Peyer's patch (tissue), 4 donors: ENCODE measurements around the gene MYO3B. TPM values are rescaled to one million over a fixed set of nuclear protein-coding genes. Genes with fewer than 3 reads are reported as not detected.
"Not testable (repeated sequence)": the region's sequence is repeated elsewhere in the genome, so short reads cannot be mapped to it uniquely, and the experiment has no call there.

Experiments
- DNase-seq, 3 donors: peaks; one replicate each; pipeline ENCODE4 v3.0.0-alpha.2; 2017 to 2019
- H3K27ac ChIP-seq, 4 donors: fragments of 200-600 bp; sonication (generic); one replicate each; pipeline ENCODE4 v1.5.1; 2016 to 2019
- H3K27me3 ChIP-seq, 2 donors: fragments of 200-600 bp; sonication (generic); one replicate each; pipeline ENCODE4 v1.5.1; 2019
- H3K36me3 ChIP-seq, 3 donors: fragments of 200-600 bp; sonication (generic); one replicate each; pipeline ENCODE4 v1.5.1; 2016 to 2019
- H3K4me1 ChIP-seq, 4 donors: fragments of 200-600 bp; sonication (generic); one replicate each; pipeline ENCODE4 v1.5.1; 2016 to 2019
- H3K4me3 ChIP-seq, 4 donors: fragments of 200-600 bp; sonication (generic); 1 replicate in 3 of 4; 2 replicates in 1 of 4; pipeline ENCODE4 v1.5.1; 2016 to 2019; ENCODE audit warnings: mild to moderate bottlenecking in 1 of 4
- H3K9me3 ChIP-seq, 4 donors: fragments of 200-600 bp; sonication (generic); one replicate each; pipeline ENCODE4 v1.5.1; 2016 to 2019; ENCODE audit warnings: mild to moderate bottlenecking in 1 of 4
- POLR2A ChIP-seq, 2 donors: fragments of 450-650 bp; IDR thresholded peaks; one replicate each; pipeline ENCODE4 v1.5.1; 2017; ENCODE audit warnings: antibody characterized with exemption in 2 of 2, mild to moderate bottlenecking in 2 of 2, moderate library complexity in 2 of 2
- total RNA-seq, 4 donors: library from RNA; depleted of rRNA; stranded (reverse); fragments of >200 nt; gene quantifications; one replicate each; pipeline ENCODE4 v1.1.0, GENCODE V29; 2016
- TF ChIP-seq, protein P1 (sequence below), 6 experiments: fragments of 450-650 bp in 4 of 6; fragments of 200-600 bp in 2 of 6; sonication (generic) in 1 of 6; IDR thresholded peaks; one replicate each; pipeline ENCODE4 v1.5.1; 2017 to 2019; ENCODE audit warnings: antibody characterized with exemption in 6 of 6, mild to moderate bottlenecking in 3 of 6, moderate library complexity in 1 of 6

MYO3B gene
- total RNA-seq, 4 donors from 2014 or later = not detected

DNA sequence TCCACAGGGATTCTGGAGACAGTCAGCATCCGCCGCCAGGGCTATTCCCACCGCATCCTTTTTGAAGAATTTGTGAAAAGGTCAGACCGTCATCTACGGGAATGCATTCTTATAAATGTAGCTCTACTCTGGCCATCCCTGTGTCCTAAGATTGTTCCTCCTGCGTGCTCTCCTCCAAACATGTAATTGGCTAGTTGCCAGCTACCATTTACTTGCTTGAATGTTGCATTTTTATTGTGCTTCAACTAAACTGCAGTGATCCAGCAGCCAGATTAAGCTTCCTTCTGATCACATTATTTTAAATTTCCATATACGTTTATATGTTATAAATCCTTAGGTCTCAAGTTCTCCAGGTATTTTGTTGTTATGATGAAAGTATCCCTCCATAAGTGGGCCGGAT is 288.7 kb downstream of the MYO3B start:
- Histone ChIP-seq H3K9me3 (no peaks in the 10 kb centered on the region), H3K27ac (no peak overlapping the region), H3K27me3 (no peaks in the 10 kb centered on the region), H3K4me3 (no peak overlapping the region), H3K36me3 (no peaks in the 10 kb centered on the region), H3K4me1 (no peaks in the 10 kb centered on the region)
- no peak for DNase-seq
- TF ChIP-seq, protein P1, sequence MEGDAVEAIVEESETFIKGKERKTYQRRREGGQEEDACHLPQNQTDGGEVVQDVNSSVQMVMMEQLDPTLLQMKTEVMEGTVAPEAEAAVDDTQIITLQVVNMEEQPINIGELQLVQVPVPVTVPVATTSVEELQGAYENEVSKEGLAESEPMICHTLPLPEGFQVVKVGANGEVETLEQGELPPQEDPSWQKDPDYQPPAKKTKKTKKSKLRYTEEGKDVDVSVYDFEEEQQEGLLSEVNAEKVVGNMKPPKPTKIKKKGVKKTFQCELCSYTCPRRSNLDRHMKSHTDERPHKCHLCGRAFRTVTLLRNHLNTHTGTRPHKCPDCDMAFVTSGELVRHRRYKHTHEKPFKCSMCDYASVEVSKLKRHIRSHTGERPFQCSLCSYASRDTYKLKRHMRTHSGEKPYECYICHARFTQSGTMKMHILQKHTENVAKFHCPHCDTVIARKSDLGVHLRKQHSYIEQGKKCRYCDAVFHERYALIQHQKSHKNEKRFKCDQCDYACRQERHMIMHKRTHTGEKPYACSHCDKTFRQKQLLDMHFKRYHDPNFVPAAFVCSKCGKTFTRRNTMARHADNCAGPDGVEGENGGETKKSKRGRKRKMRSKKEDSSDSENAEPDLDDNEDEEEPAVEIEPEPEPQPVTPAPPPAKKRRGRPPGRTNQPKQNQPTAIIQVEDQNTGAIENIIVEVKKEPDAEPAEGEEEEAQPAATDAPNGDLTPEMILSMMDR (IDR thresholded peaks at IDR 0.05) = no peak
- TF ChIP-seq POLR2A (IDR thresholded peaks at IDR 0.05) = no peak

DNA sequence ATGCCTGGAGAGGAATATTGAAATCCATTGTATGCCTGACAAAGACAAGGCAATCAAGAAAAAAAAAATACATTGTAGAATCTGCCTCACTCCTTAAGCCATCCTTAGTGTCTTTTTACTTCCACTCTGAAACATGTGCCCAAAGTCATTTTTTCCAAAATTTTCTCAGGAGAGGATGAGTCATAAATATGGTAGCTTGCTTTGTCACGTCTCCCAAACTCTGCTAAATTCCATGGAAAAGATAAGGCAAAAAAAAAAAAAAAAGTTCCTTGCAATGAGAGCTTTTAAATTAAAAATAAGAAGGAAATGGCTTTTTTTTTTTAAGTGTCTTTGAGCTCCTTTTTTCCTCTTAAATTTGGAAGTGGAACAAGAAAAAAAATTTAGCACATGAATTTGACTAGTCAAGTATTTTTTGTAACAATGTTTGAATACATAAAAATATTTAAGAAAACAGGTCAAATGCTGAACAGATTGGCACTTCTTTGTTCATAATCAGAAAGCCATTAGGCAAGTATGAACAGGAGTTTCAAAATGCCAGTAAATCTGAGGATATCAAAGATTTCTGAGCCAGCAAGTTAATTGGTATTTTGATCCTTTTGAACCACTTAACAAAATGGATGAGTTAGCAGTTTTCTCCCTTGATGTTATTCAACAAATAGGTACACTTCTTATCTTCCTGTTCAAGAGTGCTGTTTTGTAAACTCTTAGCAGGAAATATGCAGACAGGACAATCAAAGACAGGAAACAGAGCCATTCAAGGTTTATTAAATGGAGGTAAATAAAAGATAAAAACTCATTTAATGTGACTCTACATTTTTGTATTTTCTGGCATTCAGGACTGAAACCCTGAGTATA is 289.8 kb downstream of the MYO3B start:
- H3K4me1 ChIP-seq = no peaks in the 10 kb centered on the region
- H3K9me3 ChIP-seq = no peaks in the 10 kb centered on the region
- H3K27me3 ChIP-seq = no peaks in the 10 kb centered on the region
- H3K27ac ChIP-seq = no peak overlapping the region
- DNase-seq = no peak
- H3K36me3 ChIP-seq = no peaks in the 10 kb centered on the region
- H3K4me3 ChIP-seq = no peak overlapping the region
- no peak for TF ChIP-seq POLR2A (IDR thresholded peaks at IDR 0.05)
- TF ChIP-seq, protein P1 (IDR thresholded peaks at IDR 0.05) = no peak

DNA sequence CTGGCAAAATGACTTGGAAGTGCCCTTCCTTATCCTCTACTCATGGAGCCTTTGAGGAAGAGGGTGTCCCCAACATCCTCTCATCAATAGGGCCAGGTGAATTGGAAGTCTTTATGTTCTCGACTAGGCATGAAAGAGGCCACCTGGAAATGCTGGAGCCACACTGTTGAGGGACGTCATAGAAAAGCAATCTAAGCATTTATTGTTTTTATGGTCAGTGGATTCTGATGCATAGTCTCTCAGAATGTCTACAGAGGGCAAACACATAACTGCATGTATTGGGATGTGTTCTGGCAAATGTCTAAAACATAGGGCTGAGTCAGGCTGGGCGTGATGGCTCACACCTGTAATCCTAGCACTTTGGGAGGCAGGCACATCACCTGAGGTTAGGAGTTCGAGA is 290.6 kb downstream of the MYO3B start:
- H3K27ac ChIP-seq = no peak overlapping the region
- H3K4me3 ChIP-seq = no peak overlapping the region
- no peaks in the 10 kb centered on the region for H3K4me1 ChIP-seq
- no peaks in the 10 kb centered on the region for H3K9me3 ChIP-seq
- H3K27me3 ChIP-seq = no peaks in the 10 kb centered on the region
- no peaks in the 10 kb centered on the region for H3K36me3 ChIP-seq
- TF ChIP-seq, protein P1 (IDR thresholded peaks at IDR 0.05) = no peak
- no peak for TF ChIP-seq POLR2A (IDR thresholded peaks at IDR 0.05)
- DNase-seq = no peak

DNA sequence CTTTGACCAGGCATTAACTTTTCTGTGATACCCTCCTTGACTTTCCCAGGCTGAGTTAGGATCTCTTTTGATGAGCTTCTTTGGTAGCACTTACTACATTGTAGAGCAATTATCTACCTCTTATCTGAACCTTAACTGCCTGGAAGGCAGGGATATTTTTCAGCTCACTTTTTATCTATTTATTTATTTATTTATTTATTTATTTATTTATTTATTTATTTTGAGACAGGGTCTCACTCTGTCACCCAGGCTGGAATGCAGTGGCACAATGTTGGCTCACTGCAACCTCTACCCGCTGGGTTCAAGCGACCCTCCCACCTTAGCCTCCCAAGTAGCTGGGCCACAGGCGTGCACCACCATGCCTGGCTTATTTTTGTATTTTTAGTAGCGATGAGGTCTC is 294.6 kb downstream of the MYO3B start:
- H3K4me1 ChIP-seq, H3K27ac ChIP-seq, H3K27me3 ChIP-seq, DNase-seq, H3K9me3 ChIP-seq, H3K36me3 ChIP-seq, H3K4me3 ChIP-seq: not testable (repeated sequence)

DNA sequence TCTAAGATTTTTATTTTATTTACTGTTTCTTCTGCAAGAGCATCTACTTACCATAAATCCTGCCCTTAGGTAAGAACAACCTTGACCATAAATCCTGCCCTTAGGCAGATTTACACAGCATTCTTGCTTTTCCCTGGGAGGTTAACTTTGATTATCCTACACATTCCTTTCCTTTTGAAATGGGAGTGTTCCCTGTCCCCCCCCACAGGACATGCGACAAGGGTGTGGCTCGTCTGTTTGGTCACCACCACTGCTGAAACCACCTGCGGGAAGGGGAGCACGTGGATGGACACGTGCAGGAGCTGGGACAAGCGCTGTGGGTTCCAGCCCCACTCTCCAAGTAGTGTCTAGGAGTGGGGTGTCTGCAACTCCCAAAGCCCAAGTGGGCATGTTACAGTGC is 297.9 kb downstream of the MYO3B start:
- H3K27ac ChIP-seq = no peak overlapping the region
- no peaks in the 10 kb centered on the region for H3K27me3 ChIP-seq
- TF ChIP-seq, protein P1 (IDR thresholded peaks at IDR 0.05) = no peak
- no peak for TF ChIP-seq POLR2A (IDR thresholded peaks at IDR 0.05)
- H3K9me3 ChIP-seq = no peaks in the 10 kb centered on the region
- no peaks in the 10 kb centered on the region for H3K4me1 ChIP-seq
- no peak overlapping the region for H3K4me3 ChIP-seq
- no peak for DNase-seq
- no peaks in the 10 kb centered on the region for H3K36me3 ChIP-seq

DNA sequence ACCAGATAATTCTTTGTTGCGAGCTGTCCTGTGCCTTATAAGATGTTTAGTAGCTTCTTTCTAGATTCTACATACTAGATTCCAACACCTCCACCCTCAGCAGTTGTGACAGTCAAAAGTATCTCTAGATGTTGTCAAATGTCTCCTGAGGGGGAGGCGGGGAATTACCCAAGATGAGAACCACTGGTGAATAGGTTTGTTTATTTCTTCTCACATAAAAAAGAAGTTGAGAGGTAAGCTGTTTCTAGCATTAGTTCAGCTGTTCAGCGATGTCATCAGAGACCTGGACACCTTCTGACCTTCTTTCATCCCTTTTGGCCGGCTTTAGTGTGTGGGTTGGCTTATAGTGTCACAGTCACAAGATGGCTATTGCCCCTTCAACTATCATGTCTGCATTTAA is 299.7 kb downstream of the MYO3B start:
- TF ChIP-seq, protein P1 (IDR thresholded peaks at IDR 0.05) = no peak
- TF ChIP-seq POLR2A (IDR thresholded peaks at IDR 0.05) = no peak
- Histone ChIP-seq H3K4me3 (no peak overlapping the region), H3K27ac (no peak overlapping the region), H3K27me3 (no peaks in the 10 kb centered on the region), H3K36me3 (no peaks in the 10 kb centered on the region), H3K4me1 (no peaks in the 10 kb centered on the region), H3K9me3 (no peaks in the 10 kb centered on the region)
- DNase-seq = no peak
